Transverse colon (tissue), 4 donors: Measurements from ENCODE around the gene SYNGR2. TPM values are rescaled to one million over a fixed set of nuclear protein-coding genes. Genes with fewer than 3 reads are reported as not detected.

Source experiments
- DNase-seq: peaks from one replicate; pipeline ENCODE4 v3.0.0-alpha.2; 2019
- H3K27ac ChIP-seq, 4 donors: fragments of 200-600 bp; sonication (generic); 2 replicates each; pipeline ENCODE4 v1.5.1; 2016 to 2018; ENCODE audit warnings: inconsistent platforms in 4 of 4
- H3K27me3 ChIP-seq: fragments of 200-600 bp; sonication (generic); 2 replicates; pipeline ENCODE4 v1.5.1; 2017; ENCODE audit warnings: inconsistent platforms
- H3K36me3 ChIP-seq, 4 donors: fragments of 200-600 bp; sonication (generic); 2 replicates each; pipeline ENCODE4 v1.5.1; 2017 to 2019; ENCODE audit warnings: inconsistent platforms in 4 of 4
- H3K4me1 ChIP-seq, 4 donors: fragments of 200-600 bp; sonication (generic); 2 replicates each; pipeline ENCODE4 v1.5.1; 2017 to 2020; ENCODE audit warnings: inconsistent platforms in 4 of 4
- H3K4me3 ChIP-seq, 4 donors: fragments of 200-600 bp; sonication (generic); 1 replicate in 1 of 4; 2 replicates in 3 of 4; pipeline versions ENCODE4 v1.5.1 to v1.6.1; 2017 to 2019; ENCODE audit warnings: inconsistent platforms in 4 of 4
- H3K9me3 ChIP-seq, 2 donors: fragments of 200-600 bp; sonication (generic); 2 replicates each; pipeline ENCODE4 v1.5.1; 2017 to 2019; ENCODE audit warnings: inconsistent platforms in 2 of 2
- CTCF ChIP-seq, 5 experiments: fragments of 200-600 bp in 3 of 5; fragments of 450-650 bp in 2 of 5; sonication (generic) in 3 of 5; IDR thresholded peaks; 1 replicate in 2 of 5; 2 replicates in 3 of 5; pipeline ENCODE4 v1.5.1; 2016 to 2017; ENCODE audit warnings: antibody characterized with exemption in 5 of 5, inconsistent platforms in 3 of 5, mild to moderate bottlenecking in 2 of 5, moderate library complexity in 1 of 5
- EP300 ChIP-seq: sonication (generic); formaldehyde crosslinking; IDR thresholded peaks from one replicate; pipeline ENCODE4 v1.6.1; 2017; ENCODE audit warnings: antibody characterized with exemption, low read depth
- POLR2A ChIP-seq: fragments of 450-650 bp; IDR thresholded peaks from one replicate; pipeline ENCODE4 v1.6.1; 2016; ENCODE audit warnings: antibody characterized with exemption, mild to moderate bottlenecking, moderate library complexity
- POLR2AphosphoS5 ChIP-seq, 3 donors: sonication (generic); formaldehyde crosslinking; IDR thresholded peaks; one replicate each; pipeline ENCODE4 v1.6.1; 2016; ENCODE audit warnings: antibody characterized with exemption in 3 of 3
- WGBS, 2 donors: methylation state at CpG; one replicate each; pipeline ENCODE4 v1.1.5; 2018; ENCODE audit warnings: low coverage in 1 of 2; 5-methylcytosine and 5-hydroxymethylcytosine counted together
- in situ Hi-C, 4 donors: fragments of 200-750 bp; cut with MboI; loops; one replicate each; pipeline versions ENCODE4 v1.15.0 to v1.15.1; 2017; ENCODE audit warnings: low sequenced_read_pairs in 3 of 4, low pct_ligation_motif_present in 1 of 4, low pct_unique_long_range_greater_than_20kb in 1 of 4
- intact Hi-C: fragments of 100-400 bp; cut with DNase I; formaldehyde crosslinking; loops from one replicate; pipeline ENCODE4 v1.15.1; 2023; ENCODE audit warnings: low total_unique reads
- total RNA-seq, 4 donors: library from RNA; depleted of rRNA; stranded (reverse); fragments of >200 nt; gene quantifications; one replicate each; pipeline ENCODE4 v1.1.0, GENCODE V29; 2016

The SYNGR2 gene
- total RNA-seq, 4 donors from 2014 or later: 102 to 121 (median 106) TPM

GRCh38 chr17:78128551-78129350 is 39.6 kb upstream of the SYNGR2 start, which contains the start of gene TMC6:
Gene TMC6 (minus strand): TSS chr17:78128755. CDS start chr17:78126832, 1,923 bp downstream.
- H3K9me3 ChIP-seq: no peaks in the 10 kb centered on the region
- intact Hi-C loops (no loop called here), in situ Hi-C loops (no loop called here)
- peak within 1 kb of the TSS; percentile 64 to 86 (median 76) for H3K4me3 ChIP-seq
- H3K27ac ChIP-seq: peak within 1 kb of the TSS; percentile 88 to 91 (median 90)
- peaks cover 16% of the 10 kb centered on the region for H3K27me3 ChIP-seq
- DNase-seq: peak; percentile 83
- WGBS, 2 donors: 1 to 5% methylated on average over 11 to 20 of the region's 54 CpGs
- peaks cover 19 to 76% (median 50%) of the 10 kb centered on the region in 4 donors for H3K4me1 ChIP-seq
- TF ChIP-seq POLR2AphosphoS5 (IDR thresholded peaks at IDR 0.05) (peak; percentile 75 to 92 (median 88)), CTCF (IDR thresholded peaks at IDR 0.05) (no peak), EP300 (no peak), POLR2A (peak; percentile 85)
- H3K36me3 ChIP-seq: no peaks in the 10 kb centered on the region

- H3K4me3 ChIP-seq: no peak overlapping the region
- peak overlapping the region; percentile 88 to 91 (median 90) for H3K27ac ChIP-seq
These were observed 38.9 kb upstream of the SYNGR2 start for GRCh38 chr17:78129351-78130089.

GRCh38 chr17:78130090-78130436 is 38.3 kb upstream of the SYNGR2 start:
- no peak for DNase-seq
- H3K27me3 ChIP-seq: peaks cover 16% of the 10 kb centered on the region
- no peaks in the 10 kb centered on the region for H3K9me3 ChIP-seq
- peak overlapping the region; percentile 88 to 91 (median 90) for H3K27ac ChIP-seq
- no peak for TF ChIP-seq CTCF (IDR thresholded peaks at IDR 0.05)
- no peak for TF ChIP-seq EP300
- TF ChIP-seq POLR2AphosphoS5 (IDR thresholded peaks at IDR 0.05): no peak
- no peak for TF ChIP-seq POLR2A
- no peaks in the 10 kb centered on the region for H3K36me3 ChIP-seq
- peak overlapping the region in 1 of 4 donors; percentile 48 for H3K4me3 ChIP-seq
- H3K4me1 ChIP-seq: peaks cover 15 to 67% (median 48%) of the 10 kb centered on the region in 4 donors
- in situ Hi-C loops: no loop called here
- intact Hi-C loops: no loop called here
- 48% methylated on average over 5 of the region's 5 CpGs; no CpG with 5 or more reads in 1 of the 2 donors for WGBS, 2 donors

More at GRCh38 chr17:78129351-78130089, 38.9 kb upstream of the SYNGR2 start:
- intact Hi-C loops: no loop called here
- H3K4me1 ChIP-seq: peaks cover 19 to 72% (median 50%) of the 10 kb centered on the region in 4 donors
- no peak for TF ChIP-seq POLR2A
- TF ChIP-seq POLR2AphosphoS5 (IDR thresholded peaks at IDR 0.05): no peak
- no peak for TF ChIP-seq EP300
- TF ChIP-seq CTCF (IDR thresholded peaks at IDR 0.05): no peak
- 78% methylated on average over 4 of the region's 4 CpGs; no CpG with 5 or more reads in 1 of the 2 donors for WGBS, 2 donors
- in situ Hi-C loops: no loop called here
- peaks cover 16% of the 10 kb centered on the region for H3K27me3 ChIP-seq
- DNase-seq: peak; percentile 50
- H3K9me3 ChIP-seq: no peaks in the 10 kb centered on the region
- H3K36me3 ChIP-seq: no peaks in the 10 kb centered on the region

GRCh38 chr17:78130437-78131101 is 37.8 kb upstream of the SYNGR2 start, which contains the start of gene TMC8:
Gene TMC8 (plus strand): TSS chr17:78130771. CDS start chr17:78131589, 818 bp downstream.
- H3K27ac ChIP-seq: peak within 1 kb of the TSS; percentile 88 to 91 (median 90)
- in situ Hi-C loops (no loop called here), intact Hi-C loops (no loop called here)
- H3K36me3 ChIP-seq: no peaks in the 10 kb centered on the region
- peak within 1 kb of the TSS; percentile 7 to 48 (median 23) for H3K4me3 ChIP-seq
- no peaks in the 10 kb centered on the region for H3K9me3 ChIP-seq
- TF ChIP-seq CTCF (IDR thresholded peaks at IDR 0.05) (no peak), POLR2AphosphoS5 (IDR thresholded peaks at IDR 0.05) (peak in 1 of 3 donors; percentile 51), EP300 (no peak), POLR2A (peak; percentile 27)
- DNase-seq: peak; percentile 72
- H3K4me1 ChIP-seq: peaks cover 15 to 62% (median 47%) of the 10 kb centered on the region in 4 donors
- H3K27me3 ChIP-seq: peaks cover 16% of the 10 kb centered on the region
- WGBS, 2 donors: 76% methylated on average over 10 of the region's 10 CpGs; no CpG with 5 or more reads in 1 of the 2 donors
